ENCODE data around the gene MYO10.

The MYO10 gene

DNA sequence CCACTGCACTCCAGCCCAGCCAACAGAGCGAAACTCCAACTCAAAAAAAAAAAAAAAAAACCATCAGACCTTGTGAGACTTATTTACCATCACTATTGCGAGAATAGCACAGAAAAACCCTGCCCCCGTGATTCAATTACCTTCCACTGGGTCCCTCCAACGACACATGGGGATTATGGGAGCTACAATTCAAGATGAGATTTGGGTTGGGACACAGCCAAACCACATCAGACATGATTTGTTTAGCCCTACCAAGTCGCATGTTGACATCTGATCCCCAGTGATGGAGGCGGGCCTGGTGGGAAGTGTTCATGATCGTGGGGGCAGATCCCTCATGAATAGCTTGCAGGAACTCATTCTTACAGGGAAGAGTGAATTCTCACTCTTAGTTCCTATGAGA, 26.6 kb downstream of the MYO10 start (continued):
- TF ChIP-seq IKZF3 (tag by site-specific recombination; IDR thresholded peaks at IDR 0.05), result peak; percentile 64
- TF ChIP-seq, protein P1, sequence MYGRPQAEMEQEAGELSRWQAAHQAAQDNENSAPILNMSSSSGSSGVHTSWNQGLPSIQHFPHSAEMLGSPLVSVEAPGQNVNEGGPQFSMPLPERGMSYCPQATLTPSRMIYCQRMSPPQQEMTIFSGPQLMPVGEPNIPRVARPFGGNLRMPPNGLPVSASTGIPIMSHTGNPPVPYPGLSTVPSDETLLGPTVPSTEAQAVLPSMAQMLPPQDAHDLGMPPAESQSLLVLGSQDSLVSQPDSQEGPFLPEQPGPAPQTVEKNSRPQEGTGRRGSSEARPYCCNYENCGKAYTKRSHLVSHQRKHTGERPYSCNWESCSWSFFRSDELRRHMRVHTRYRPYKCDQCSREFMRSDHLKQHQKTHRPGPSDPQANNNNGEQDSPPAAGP (tag by site-specific recombination; IDR thresholded peaks at IDR 0.05), result no peak
- TF ChIP-seq SETDB1 (IDR thresholded peaks at IDR 0.05; ENCODE audit: insufficient read length, low read length), result peak; percentile 34
- no peak for TF ChIP-seq ZSCAN16 (tag by site-specific recombination; IDR thresholded peaks at IDR 0.05)
- no peak for TF ChIP-seq ZNF248 (tag by site-specific recombination; IDR thresholded peaks at IDR 0.05)
- TF ChIP-seq ZNF549 (tag by site-specific recombination; IDR thresholded peaks at IDR 0.05), result no peak
- TF ChIP-seq, protein P2, sequence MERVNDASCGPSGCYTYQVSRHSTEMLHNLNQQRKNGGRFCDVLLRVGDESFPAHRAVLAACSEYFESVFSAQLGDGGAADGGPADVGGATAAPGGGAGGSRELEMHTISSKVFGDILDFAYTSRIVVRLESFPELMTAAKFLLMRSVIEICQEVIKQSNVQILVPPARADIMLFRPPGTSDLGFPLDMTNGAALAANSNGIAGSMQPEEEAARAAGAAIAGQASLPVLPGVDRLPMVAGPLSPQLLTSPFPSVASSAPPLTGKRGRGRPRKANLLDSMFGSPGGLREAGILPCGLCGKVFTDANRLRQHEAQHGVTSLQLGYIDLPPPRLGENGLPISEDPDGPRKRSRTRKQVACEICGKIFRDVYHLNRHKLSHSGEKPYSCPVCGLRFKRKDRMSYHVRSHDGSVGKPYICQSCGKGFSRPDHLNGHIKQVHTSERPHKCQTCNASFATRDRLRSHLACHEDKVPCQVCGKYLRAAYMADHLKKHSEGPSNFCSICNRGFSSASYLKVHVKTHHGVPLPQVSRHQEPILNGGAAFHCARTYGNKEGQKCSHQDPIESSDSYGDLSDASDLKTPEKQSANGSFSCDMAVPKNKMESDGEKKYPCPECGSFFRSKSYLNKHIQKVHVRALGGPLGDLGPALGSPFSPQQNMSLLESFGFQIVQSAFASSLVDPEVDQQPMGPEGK (tag by site-specific recombination; IDR thresholded peaks at IDR 0.05), result peak; percentile 74
- TF ChIP-seq, protein P3, sequence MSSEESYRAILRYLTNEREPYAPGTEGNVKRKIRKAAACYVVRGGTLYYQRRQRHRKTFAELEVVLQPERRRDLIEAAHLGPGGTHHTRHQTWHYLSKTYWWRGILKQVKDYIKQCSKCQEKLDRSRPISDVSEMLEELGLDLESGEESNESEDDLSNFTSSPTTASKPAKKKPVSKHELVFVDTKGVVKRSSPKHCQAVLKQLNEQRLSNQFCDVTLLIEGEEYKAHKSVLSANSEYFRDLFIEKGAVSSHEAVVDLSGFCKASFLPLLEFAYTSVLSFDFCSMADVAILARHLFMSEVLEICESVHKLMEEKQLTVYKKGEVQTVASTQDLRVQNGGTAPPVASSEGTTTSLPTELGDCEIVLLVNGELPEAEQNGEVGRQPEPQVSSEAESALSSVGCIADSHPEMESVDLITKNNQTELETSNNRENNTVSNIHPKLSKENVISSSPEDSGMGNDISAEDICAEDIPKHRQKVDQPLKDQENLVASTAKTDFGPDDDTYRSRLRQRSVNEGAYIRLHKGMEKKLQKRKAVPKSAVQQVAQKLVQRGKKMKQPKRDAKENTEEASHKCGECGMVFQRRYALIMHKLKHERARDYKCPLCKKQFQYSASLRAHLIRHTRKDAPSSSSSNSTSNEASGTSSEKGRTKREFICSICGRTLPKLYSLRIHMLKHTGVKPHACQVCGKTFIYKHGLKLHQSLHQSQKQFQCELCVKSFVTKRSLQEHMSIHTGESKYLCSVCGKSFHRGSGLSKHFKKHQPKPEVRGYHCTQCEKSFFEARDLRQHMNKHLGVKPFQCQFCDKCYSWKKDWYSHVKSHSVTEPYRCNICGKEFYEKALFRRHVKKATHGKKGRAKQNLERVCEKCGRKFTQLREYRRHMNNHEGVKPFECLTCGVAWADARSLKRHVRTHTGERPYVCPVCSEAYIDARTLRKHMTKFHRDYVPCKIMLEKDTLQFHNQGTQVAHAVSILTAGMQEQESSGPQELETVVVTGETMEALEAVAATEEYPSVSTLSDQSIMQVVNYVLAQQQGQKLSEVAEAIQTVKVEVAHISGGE (tag by site-specific recombination; conservative IDR thresholded peaks at IDR 0.05; ENCODE audit: low read depth), result no peak
- no peak; the same call in 1 of the 2 replicates for TF ChIP-seq ZNF501 (tag by site-specific recombination; IDR thresholded peaks at IDR 0.05)
- TF ChIP-seq ZNF600 (tag by site-specific recombination; IDR thresholded peaks at IDR 0.05), result peak; percentile 66; the same call in 1 of the 2 replicates
- 0 out of 2 replicates have a peak, but pooled peaks have one; percentile 56 for TF ChIP-seq BCL11A (tag by site-specific recombination; IDR thresholded peaks at IDR 0.05; ENCODE audit: low read depth)
- no peak for TF ChIP-seq ZNF621 (tag by site-specific recombination; IDR thresholded peaks at IDR 0.05)
- no peak for TF ChIP-seq ZNF138 (tag by site-specific recombination; IDR thresholded peaks at IDR 0.05; ENCODE audit: borderline replicate concordance)
- TF ChIP-seq ZNF366 (tag by site-specific recombination; conservative IDR thresholded peaks at IDR 0.05), result 0 out of 2 replicates have a peak, but pooled peaks have one; percentile 50
- TF ChIP-seq ZNF341 (tag by site-specific recombination; IDR thresholded peaks at IDR 0.05; ENCODE audit: low read depth), result peak; percentile 57; the same call in 1 of the 2 replicates
- TF ChIP-seq, protein P4, sequence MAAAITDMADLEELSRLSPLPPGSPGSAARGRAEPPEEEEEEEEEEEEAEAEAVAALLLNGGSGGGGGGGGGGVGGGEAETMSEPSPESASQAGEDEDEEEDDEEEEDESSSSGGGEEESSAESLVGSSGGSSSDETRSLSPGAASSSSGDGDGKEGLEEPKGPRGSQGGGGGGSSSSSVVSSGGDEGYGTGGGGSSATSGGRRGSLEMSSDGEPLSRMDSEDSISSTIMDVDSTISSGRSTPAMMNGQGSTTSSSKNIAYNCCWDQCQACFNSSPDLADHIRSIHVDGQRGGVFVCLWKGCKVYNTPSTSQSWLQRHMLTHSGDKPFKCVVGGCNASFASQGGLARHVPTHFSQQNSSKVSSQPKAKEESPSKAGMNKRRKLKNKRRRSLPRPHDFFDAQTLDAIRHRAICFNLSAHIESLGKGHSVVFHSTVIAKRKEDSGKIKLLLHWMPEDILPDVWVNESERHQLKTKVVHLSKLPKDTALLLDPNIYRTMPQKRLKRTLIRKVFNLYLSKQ (tag by site-specific recombination; IDR thresholded peaks at IDR 0.05; ENCODE audit: borderline replicate concordance), result no peak
- TF ChIP-seq WT1 (tag by site-specific recombination; IDR thresholded peaks at IDR 0.05), result peak; percentile 61
- no peak for TF ChIP-seq ZNF274 (IDR thresholded peaks at IDR 0.05; ENCODE audit: low read length)
- TF ChIP-seq ZNF274 (tag by site-specific recombination; IDR thresholded peaks at IDR 0.05; ENCODE audit: borderline replicate concordance), result no peak
- TF ChIP-seq ZNF830 (tag by site-specific recombination; IDR thresholded peaks at IDR 0.05; ENCODE audit: low read depth), result no peak
- peak; percentile 89 for TF ChIP-seq SP7 (tag by site-specific recombination; IDR thresholded peaks at IDR 0.05)
- TF ChIP-seq SP3 (tag by site-specific recombination; IDR thresholded peaks at IDR 0.05), result no peak; the same call in 1 of the 2 replicates
- TF ChIP-seq EGR2 (tag by site-specific recombination; IDR thresholded peaks at IDR 0.05; ENCODE audit: low read depth), result peak; percentile 97
- no peak for TF ChIP-seq SCRT1 (tag by site-specific recombination; IDR thresholded peaks at IDR 0.05; ENCODE audit: borderline replicate concordance)
- TF ChIP-seq ZNF211 (tag by site-specific recombination; IDR thresholded peaks at IDR 0.05; ENCODE audit: low read depth), result no peak
- TF ChIP-seq, protein P5, sequence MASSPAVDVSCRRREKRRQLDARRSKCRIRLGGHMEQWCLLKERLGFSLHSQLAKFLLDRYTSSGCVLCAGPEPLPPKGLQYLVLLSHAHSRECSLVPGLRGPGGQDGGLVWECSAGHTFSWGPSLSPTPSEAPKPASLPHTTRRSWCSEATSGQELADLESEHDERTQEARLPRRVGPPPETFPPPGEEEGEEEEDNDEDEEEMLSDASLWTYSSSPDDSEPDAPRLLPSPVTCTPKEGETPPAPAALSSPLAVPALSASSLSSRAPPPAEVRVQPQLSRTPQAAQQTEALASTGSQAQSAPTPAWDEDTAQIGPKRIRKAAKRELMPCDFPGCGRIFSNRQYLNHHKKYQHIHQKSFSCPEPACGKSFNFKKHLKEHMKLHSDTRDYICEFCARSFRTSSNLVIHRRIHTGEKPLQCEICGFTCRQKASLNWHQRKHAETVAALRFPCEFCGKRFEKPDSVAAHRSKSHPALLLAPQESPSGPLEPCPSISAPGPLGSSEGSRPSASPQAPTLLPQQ (tag by site-specific recombination; IDR thresholded peaks at IDR 0.05), result peak; percentile 80
- peak; percentile 60 for TF ChIP-seq ZXDB (tag by site-specific recombination; IDR thresholded peaks at IDR 0.05)
- TF ChIP-seq ZFP41 (tag by site-specific recombination; IDR thresholded peaks at IDR 0.05; ENCODE audit: borderline replicate concordance), result no peak
